ENCODE data around the gene HES6. TPM values are rescaled to one million over a fixed set of nuclear protein-coding genes. Genes with fewer than 3 reads are reported as not detected.
A peak's percentile ranks its signal among the peaks of the same experiment; 100 is the strongest.

The HES6 gene
- total and polyA plus RNA-seq, 10 of the 15 experiments (the other 5 are each of a cell fraction or from before 2014, with no cell fraction given) = 0.11 to 1.7 (median 0.83) TPM

GRCh38 chr2:238203094-238203972 is 36.5 kb downstream of the HES6 start, which contains the start of gene ILKAP:
Gene ILKAP (minus strand): TSS chr2:238203695. CDS start chr2:238203553, 142 bp downstream.
- Histone ChIP-seq H3K9me3 (replicated peaks; ENCODE audit: control insufficient read depth, insufficient read depth, low read length) (no peaks in the 10 kb centered on the region), H3K4me1 (ENCODE audit: control insufficient read depth, insufficient read depth, low read length) (peaks cover 12% of the 10 kb centered on the region), H3K27me3 (replicated peaks in 1 of 2; ENCODE audit: control insufficient read depth in 2 of 2, insufficient read depth in 2 of 2, low read length in 1 of 2) (no peaks in the 10 kb centered on the region), H3K27ac (ENCODE audit: control insufficient read depth, insufficient read depth) (peak within 1 kb of the TSS; percentile 76), H4K20me1 (ENCODE audit: control insufficient read depth, insufficient read depth) (peaks cover 6% of the 10 kb centered on the region), H3K9ac (ENCODE audit: control insufficient read depth, insufficient read depth, low read length) (peak within 1 kb of the TSS; percentile 88), H3K79me2 (ENCODE audit: control insufficient read depth, insufficient read depth, low read length) (peaks cover 54% of the 10 kb centered on the region), H3K4me2 (ENCODE audit: control insufficient read depth, insufficient read depth) (peak within 1 kb of the TSS; percentile 93), H3K4me3 (peak within 1 kb of the TSS; percentile 79), H2AFZ (ENCODE audit: control insufficient read depth, low read depth, low read length) (peak within 1 kb of the TSS; percentile 83), H3K36me3 (ENCODE audit: control insufficient read depth in 2 of 2, insufficient read depth in 2 of 2, low read length in 1 of 2) (no peaks in the 10 kb centered on the region)
- FAIRE-seq (no peak), ATAC-seq (peak; percentile 95), DNase-seq (ENCODE audit: low read depth, low spot score) (no peak)
- ChIA-PET RAD21 (ENCODE audit: unreplicated experiment) (interaction anchor here (0.9 to 1.5 kb wide), 3 partner anchors 60 to 234 kb away, joined by 3 to 5 read pairs (median 3); no protein-coding TSS in a partner anchor), POLR2A (interaction anchor here (0.5 to 1.5 kb wide), 5 partner anchors 28 to 1049 kb away, joined by 3 to 5 read pairs (median 4); no protein-coding TSS in a partner anchor), CTCF (interaction anchor here (0.6 to 1.1 kb wide), 4 partner anchors 60 to 273 kb away, joined by 3 to 4 read pairs (median 3); no protein-coding TSS in a partner anchor), SMC1A (ENCODE audit: uncharacterized antibody, unreplicated experiment) (interaction anchor here (0.9 to 1.6 kb wide), 4 partner anchors 8 to 375 kb away, joined by 3 to 6 read pairs (median 4); no protein-coding TSS in a partner anchor)
- no TSS peak for BruUV-seq (replicated peaks)
- WGBS (ENCODE audit: insufficient coverage, insufficient replicate concordance, low lambda C conversion rate, missing lambda C conversion rate) = under 1% methylated on average over 78 of the region's 126 CpGs
- in situ Hi-C loops (cut with MboI) (no loop called here), intact Hi-C loops (cut with micrococcal nuclease; ENCODE audit: unreplicated experiment) (loop anchor here (5.0 kb wide), 1 partner anchor 39 kb away; the partner anchor contains the start of gene HES6)
- TF ChIP-seq RFX5 (IDR thresholded peaks at IDR 0.05; ENCODE audit: low read depth, low read length) = no peak
- TF ChIP-seq, protein P1, sequence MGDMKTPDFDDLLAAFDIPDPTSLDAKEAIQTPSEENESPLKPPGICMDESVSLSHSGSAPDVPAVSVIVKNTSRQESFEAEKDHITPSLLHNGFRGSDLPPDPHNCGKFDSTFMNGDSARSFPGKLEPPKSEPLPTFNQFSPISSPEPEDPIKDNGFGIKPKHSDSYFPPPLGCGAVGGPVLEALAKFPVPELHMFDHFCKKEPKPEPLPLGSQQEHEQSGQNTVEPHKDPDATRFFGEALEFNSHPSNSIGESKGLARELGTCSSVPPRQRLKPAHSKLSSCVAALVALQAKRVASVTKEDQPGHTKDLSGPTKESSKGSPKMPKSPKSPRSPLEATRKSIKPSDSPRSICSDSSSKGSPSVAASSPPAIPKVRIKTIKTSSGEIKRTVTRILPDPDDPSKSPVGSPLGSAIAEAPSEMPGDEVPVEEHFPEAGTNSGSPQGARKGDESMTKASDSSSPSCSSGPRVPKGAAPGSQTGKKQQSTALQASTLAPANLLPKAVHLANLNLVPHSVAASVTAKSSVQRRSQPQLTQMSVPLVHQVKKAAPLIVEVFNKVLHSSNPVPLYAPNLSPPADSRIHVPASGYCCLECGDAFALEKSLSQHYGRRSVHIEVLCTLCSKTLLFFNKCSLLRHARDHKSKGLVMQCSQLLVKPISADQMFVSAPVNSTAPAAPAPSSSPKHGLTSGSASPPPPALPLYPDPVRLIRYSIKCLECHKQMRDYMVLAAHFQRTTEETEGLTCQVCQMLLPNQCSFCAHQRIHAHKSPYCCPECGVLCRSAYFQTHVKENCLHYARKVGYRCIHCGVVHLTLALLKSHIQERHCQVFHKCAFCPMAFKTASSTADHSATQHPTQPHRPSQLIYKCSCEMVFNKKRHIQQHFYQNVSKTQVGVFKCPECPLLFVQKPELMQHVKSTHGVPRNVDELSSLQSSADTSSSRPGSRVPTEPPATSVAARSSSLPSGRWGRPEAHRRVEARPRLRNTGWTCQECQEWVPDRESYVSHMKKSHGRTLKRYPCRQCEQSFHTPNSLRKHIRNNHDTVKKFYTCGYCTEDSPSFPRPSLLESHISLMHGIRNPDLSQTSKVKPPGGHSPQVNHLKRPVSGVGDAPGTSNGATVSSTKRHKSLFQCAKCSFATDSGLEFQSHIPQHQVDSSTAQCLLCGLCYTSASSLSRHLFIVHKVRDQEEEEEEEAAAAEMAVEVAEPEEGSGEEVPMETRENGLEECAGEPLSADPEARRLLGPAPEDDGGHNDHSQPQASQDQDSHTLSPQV (IDR thresholded peaks at IDR 0.05) = no peak
- no peak for TF ChIP-seq SREBF2 (IDR thresholded peaks at IDR 0.05; ENCODE audit: low read length)
- TF ChIP-seq, protein P2, sequence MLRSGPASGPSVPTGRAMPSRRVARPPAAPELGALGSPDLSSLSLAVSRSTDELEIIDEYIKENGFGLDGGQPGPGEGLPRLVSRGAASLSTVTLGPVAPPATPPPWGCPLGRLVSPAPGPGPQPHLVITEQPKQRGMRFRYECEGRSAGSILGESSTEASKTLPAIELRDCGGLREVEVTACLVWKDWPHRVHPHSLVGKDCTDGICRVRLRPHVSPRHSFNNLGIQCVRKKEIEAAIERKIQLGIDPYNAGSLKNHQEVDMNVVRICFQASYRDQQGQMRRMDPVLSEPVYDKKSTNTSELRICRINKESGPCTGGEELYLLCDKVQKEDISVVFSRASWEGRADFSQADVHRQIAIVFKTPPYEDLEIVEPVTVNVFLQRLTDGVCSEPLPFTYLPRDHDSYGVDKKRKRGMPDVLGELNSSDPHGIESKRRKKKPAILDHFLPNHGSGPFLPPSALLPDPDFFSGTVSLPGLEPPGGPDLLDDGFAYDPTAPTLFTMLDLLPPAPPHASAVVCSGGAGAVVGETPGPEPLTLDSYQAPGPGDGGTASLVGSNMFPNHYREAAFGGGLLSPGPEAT (IDR thresholded peaks at IDR 0.05; ENCODE audit: low read depth) = no peak
- TF ChIP-seq ZNF207 (IDR thresholded peaks at IDR 0.05; ENCODE audit: borderline replicate concordance) = no peak
- no peak for TF ChIP-seq PAX5 (IDR thresholded peaks at IDR 0.05; ENCODE audit: borderline replicate concordance, low read depth, low read length)
- TF ChIP-seq E2F8 (IDR thresholded peaks at IDR 0.05; ENCODE audit: low read depth, partially characterized antibody) = no peak
- TF ChIP-seq ZNF687 (IDR thresholded peaks at IDR 0.05) = peak; percentile 61

All from GM12878 (cell line).